Testis (tissue), 3 donors: Measurements from ENCODE around the gene C4orf54. TPM values are rescaled to one million over a fixed set of nuclear protein-coding genes. Genes with fewer than 3 reads are reported as not detected.

ENCODE experiments used
- DNase-seq: peaks from one replicate; pipeline ENCODE4 v3.0.0-alpha.2; 2019
- H3K27ac ChIP-seq, 2 donors: fragments of 200-600 bp; sonication (generic); one replicate each; pipeline ENCODE4 v1.5.1; 2019
- H3K27me3 ChIP-seq: fragments of 200-600 bp; sonication (generic); one replicate; pipeline ENCODE4 v1.5.1; 2019
- H3K36me3 ChIP-seq: fragments of 200-600 bp; sonication (generic); one replicate; pipeline ENCODE4 v1.5.1; 2017; ENCODE audit warnings: low read depth; ENCODE audit errors: missing control alignments
- H3K4me1 ChIP-seq: fragments of 200-600 bp; sonication (generic); one replicate; pipeline ENCODE4 v1.5.1; 2019
- H3K4me3 ChIP-seq, 2 donors: fragments of 200-600 bp; sonication (generic); one replicate each; pipeline ENCODE4 v1.5.1; 2017 to 2019
- H3K9me3 ChIP-seq: fragments of 200-600 bp; sonication (generic); one replicate; pipeline ENCODE4 v1.5.1; 2017
- POLR2A ChIP-seq: fragments of 450-650 bp; IDR thresholded peaks from one replicate; pipeline ENCODE4 v1.6.1; 2017; ENCODE audit warnings: antibody characterized with exemption, mild to moderate bottlenecking, moderate library complexity
- WGBS, 2 donors: methylation state at CpG; one replicate each; pipeline ENCODE4 v1.1.5; 2018; 5-methylcytosine and 5-hydroxymethylcytosine counted together
- intact Hi-C: fragments of 100-400 bp; cut with DNase I; formaldehyde crosslinking; loops from one replicate; pipeline ENCODE4 v1.15.1; 2023; ENCODE audit warnings: low total_unique reads
- polyA plus RNA-seq: library from polyadenylated mRNA; stranded (reverse); fragments of 350-450 nt; fragmentation: Illumina TruSeq; extraction: RNeasy Lipid Tissue Mini Kit (QIAGEN cat#74804); gene quantifications from one replicate; pipeline ENCODE4 v1.2.3, GENCODE V29; 2014; ENCODE audit warnings: low read depth, low replicate concordance; ENCODE audit not compliant: insufficient read depth
- total RNA-seq, 2 donors: library from RNA; depleted of rRNA; stranded (reverse); fragments of >200 nt; gene quantifications; one replicate each; pipeline ENCODE4 v1.2.3, GENCODE V29; 2016
- TF ChIP-seq, protein P1 (sequence below), 3 experiments: fragments of 450-650 bp in 2 of 3; fragments of 200-600 bp in 1 of 3; sonication (generic) in 1 of 3; IDR thresholded peaks; one replicate each; pipeline ENCODE4 v1.5.1; 2016 to 2019; ENCODE audit warnings: antibody characterized with exemption in 3 of 3, mild to moderate bottlenecking in 2 of 3, moderate library complexity in 1 of 3

Gene C4orf54
- total and polyA plus RNA-seq, 3 donors from 2014 or later = 0.39 to 0.81 (median 0.46) TPM

DNA sequence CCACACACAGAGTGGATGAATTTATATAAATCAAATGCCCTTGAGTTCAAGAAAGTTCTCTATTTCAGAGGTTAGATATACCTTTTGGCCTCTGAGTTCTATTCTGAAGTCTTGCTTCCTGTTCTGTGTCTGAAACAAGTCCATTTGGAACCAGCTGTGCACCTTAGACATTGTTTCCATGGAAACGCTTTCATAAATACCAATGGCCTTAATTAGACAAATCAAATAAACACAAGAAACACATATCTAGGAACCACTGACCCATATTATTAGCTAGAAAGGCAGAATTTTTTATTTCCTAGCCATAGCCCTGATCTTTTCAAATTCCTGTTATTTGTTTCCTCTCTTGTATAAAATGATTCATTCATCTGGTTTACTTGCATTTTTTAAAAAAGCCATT lies 8.4 kb upstream of the C4orf54 start:
- intact Hi-C loops = no loop called here
- H3K36me3 ChIP-seq = no peaks in the 10 kb centered on the region
- no peak overlapping the region for H3K4me3 ChIP-seq
- H3K4me1 ChIP-seq = peaks cover 24% of the 10 kb centered on the region
- H3K27me3 ChIP-seq = no peaks in the 10 kb centered on the region
- WGBS, 2 donors = 39 to 64% methylated on average over 1 of the region's 1 CpG
- no peaks in the 10 kb centered on the region for H3K9me3 ChIP-seq
- no peak overlapping the region for H3K27ac ChIP-seq
- no peak for DNase-seq
- TF ChIP-seq, protein P1, sequence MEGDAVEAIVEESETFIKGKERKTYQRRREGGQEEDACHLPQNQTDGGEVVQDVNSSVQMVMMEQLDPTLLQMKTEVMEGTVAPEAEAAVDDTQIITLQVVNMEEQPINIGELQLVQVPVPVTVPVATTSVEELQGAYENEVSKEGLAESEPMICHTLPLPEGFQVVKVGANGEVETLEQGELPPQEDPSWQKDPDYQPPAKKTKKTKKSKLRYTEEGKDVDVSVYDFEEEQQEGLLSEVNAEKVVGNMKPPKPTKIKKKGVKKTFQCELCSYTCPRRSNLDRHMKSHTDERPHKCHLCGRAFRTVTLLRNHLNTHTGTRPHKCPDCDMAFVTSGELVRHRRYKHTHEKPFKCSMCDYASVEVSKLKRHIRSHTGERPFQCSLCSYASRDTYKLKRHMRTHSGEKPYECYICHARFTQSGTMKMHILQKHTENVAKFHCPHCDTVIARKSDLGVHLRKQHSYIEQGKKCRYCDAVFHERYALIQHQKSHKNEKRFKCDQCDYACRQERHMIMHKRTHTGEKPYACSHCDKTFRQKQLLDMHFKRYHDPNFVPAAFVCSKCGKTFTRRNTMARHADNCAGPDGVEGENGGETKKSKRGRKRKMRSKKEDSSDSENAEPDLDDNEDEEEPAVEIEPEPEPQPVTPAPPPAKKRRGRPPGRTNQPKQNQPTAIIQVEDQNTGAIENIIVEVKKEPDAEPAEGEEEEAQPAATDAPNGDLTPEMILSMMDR (IDR thresholded peaks at IDR 0.05) = no peak
- TF ChIP-seq POLR2A = no peak

DNA sequence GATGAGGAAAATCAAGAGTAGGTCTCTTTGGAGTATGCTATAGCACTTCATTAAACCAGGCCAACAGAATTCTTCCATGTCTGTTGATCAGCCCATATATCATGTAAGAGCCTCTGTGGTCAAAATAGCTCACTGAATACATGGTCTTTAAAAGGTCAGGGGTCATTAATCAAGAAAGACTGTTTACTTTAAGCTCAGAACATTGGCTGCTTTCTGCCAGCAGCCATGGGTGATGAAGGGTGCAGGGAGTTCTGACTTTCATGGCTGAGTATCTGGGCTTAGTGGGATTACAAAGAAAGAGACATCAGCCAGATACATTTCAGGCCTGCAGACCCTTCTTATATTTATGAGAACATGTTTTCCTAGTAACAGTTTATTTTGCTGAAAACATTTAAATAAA lies 7.1 kb upstream of the C4orf54 start:
- TF ChIP-seq, protein P1 (IDR thresholded peaks at IDR 0.05) = no peak
- no peak for TF ChIP-seq POLR2A
- no peaks in the 10 kb centered on the region for H3K27me3 ChIP-seq
- H3K27ac ChIP-seq = no peak overlapping the region
- no peak for DNase-seq
- intact Hi-C loops = no loop called here
- no peak overlapping the region for H3K4me3 ChIP-seq
- no peaks in the 10 kb centered on the region for H3K36me3 ChIP-seq
- no peaks in the 10 kb centered on the region for H3K9me3 ChIP-seq
- peaks cover 14% of the 10 kb centered on the region for H3K4me1 ChIP-seq

DNA sequence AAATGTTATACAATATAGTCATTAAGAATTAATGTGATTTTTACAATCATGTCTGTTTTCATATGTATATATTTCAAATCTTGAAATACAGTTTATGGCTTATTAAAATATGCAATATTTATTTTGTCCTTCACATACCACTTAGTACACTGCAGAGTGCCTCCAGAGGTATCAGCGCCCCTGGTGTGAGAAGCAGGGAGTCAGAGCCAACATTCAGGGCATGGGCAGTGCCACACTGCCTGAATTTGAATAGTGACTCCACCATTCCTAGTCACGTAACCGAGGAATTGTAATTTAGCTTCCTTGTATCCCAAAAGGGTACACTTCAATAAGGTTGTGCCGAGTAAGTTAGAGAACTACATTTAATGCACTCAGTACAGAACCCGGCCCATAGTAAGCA lies 4.3 kb upstream of the C4orf54 start:
- Histone ChIP-seq H3K4me3 (no peak overlapping the region), H3K27me3 (no peaks in the 10 kb centered on the region), H3K9me3 (no peaks in the 10 kb centered on the region), H3K27ac (no peak overlapping the region), H3K36me3 (no peaks in the 10 kb centered on the region), H3K4me1 (peaks cover 4% of the 10 kb centered on the region)
- 89 to 94% methylated on average over 5 of the region's 5 CpGs for WGBS, 2 donors
- DNase-seq = no peak
- TF ChIP-seq, protein P1 (IDR thresholded peaks at IDR 0.05) = no peak
- intact Hi-C loops = no loop called here

DNA sequence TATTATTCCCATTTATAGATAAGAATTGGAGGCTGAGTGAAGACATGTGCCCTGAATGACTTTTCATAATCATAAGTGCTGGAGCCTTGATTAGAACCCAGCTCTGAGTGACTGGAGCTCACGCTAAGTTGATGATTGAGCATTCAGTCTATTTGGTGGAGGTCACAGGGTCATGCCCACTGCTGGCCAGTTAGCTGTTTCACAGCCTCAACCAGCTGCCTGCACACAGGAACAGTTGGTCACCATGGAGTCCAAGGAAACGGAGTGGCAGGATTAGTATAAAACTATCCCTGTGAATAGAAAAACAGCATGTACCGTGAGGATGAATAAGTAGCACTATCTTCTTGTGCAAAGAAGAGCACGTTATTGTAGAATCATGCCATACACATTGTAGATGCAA lies 1.0 kb upstream of the C4orf54 start:
- Histone ChIP-seq H3K36me3 (no peaks in the 10 kb centered on the region), H3K27me3 (no peaks in the 10 kb centered on the region), H3K4me3 (no peak overlapping the region), H3K9me3 (no peaks in the 10 kb centered on the region), H3K27ac (no peak overlapping the region), H3K4me1 (no peaks in the 10 kb centered on the region)
- no peak for DNase-seq
- TF ChIP-seq POLR2A = no peak
- TF ChIP-seq, protein P1 (IDR thresholded peaks at IDR 0.05) = no peak
- intact Hi-C loops = no loop called here
- 70 to 80% methylated on average over 4 of the region's 4 CpGs for WGBS, 2 donors

DNA sequence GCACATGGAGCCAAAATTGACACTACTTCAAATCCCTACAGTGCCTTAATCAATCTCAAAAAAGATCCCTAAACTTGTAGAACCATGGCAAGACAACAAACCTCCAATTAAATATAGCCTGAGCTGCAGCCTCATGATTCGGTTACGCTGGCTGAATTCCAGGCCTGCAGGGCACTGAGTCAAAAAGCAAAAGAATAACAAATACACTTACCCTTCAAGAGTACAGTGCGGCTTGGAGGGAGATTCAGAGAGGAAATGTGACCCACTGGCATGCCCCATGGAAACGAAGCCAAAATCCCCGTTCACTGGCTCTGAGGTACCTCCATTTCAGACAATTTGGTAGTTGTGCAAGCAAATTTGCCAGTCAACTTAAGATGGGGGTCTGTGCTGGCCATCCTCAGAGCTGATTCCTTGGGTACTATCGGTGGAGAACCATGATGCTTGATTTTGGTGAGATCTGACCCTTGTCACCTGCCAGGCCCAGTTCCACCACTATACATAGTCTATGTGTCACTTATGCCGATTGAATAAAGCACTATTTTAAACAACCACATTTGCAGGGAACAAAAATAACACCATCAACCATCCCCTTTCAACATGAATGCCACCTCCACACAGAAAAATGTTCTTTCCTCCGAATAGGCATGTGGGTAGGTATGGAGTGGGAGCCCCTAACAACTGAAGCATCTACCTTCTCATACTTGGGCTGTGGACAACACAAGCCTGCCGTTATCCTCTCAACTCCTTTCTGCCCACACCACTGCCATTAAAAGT lies 2.1 kb downstream of the C4orf54 start:
- Histone ChIP-seq H3K4me3 (no peak overlapping the region), H3K4me1 (no peaks in the 10 kb centered on the region), H3K27me3 (no peaks in the 10 kb centered on the region), H3K9me3 (no peaks in the 10 kb centered on the region), H3K27ac (peak overlapping the region in 1 of 2 donors; percentile 20), H3K36me3 (no peaks in the 10 kb centered on the region)
- 64 to 67% methylated on average over 9 of the region's 9 CpGs for WGBS, 2 donors
- intact Hi-C loops = no loop called here
- DNase-seq = peak; percentile 76
- TF ChIP-seq POLR2A = no peak
- TF ChIP-seq, protein P1 (IDR thresholded peaks at IDR 0.05) = no peak
